ENCODE results near the gene DOCK7.

DNA sequence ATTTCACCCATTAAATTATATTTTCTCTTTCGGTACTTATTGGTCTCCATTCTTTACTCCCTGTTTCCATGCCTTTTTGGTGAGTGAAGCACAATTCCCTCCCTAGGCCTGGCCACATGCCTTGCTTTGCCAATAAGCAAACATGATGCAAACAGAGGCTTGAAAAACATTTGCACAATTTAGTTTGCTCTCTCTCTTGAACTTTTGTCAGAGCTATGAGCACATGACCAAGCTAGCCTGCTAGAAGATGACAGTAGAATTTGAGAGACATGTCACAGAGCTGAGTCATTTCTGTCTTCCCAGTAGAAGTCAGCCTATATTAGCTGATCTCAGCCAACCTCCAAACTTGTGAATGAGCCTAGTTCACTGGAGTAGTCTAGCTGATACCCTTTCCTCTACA lies 66.3 kb downstream of the DOCK7 start:
- TF ChIP-seq, protein P1, sequence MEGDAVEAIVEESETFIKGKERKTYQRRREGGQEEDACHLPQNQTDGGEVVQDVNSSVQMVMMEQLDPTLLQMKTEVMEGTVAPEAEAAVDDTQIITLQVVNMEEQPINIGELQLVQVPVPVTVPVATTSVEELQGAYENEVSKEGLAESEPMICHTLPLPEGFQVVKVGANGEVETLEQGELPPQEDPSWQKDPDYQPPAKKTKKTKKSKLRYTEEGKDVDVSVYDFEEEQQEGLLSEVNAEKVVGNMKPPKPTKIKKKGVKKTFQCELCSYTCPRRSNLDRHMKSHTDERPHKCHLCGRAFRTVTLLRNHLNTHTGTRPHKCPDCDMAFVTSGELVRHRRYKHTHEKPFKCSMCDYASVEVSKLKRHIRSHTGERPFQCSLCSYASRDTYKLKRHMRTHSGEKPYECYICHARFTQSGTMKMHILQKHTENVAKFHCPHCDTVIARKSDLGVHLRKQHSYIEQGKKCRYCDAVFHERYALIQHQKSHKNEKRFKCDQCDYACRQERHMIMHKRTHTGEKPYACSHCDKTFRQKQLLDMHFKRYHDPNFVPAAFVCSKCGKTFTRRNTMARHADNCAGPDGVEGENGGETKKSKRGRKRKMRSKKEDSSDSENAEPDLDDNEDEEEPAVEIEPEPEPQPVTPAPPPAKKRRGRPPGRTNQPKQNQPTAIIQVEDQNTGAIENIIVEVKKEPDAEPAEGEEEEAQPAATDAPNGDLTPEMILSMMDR (IDR thresholded peaks at IDR 0.05) = no peak
- TF ChIP-seq POLR2A (IDR thresholded peaks at IDR 0.05) = no peak

All from esophagus squamous epithelium (tissue), 4 donors.